ENCODE data around the gene SCRG1. TPM values are rescaled to one million over a fixed set of nuclear protein-coding genes. Genes with fewer than 3 reads are reported as not detected.

The SCRG1 gene
- polyA plus RNA-seq, 1 donor, result 1.0 TPM

DNA sequence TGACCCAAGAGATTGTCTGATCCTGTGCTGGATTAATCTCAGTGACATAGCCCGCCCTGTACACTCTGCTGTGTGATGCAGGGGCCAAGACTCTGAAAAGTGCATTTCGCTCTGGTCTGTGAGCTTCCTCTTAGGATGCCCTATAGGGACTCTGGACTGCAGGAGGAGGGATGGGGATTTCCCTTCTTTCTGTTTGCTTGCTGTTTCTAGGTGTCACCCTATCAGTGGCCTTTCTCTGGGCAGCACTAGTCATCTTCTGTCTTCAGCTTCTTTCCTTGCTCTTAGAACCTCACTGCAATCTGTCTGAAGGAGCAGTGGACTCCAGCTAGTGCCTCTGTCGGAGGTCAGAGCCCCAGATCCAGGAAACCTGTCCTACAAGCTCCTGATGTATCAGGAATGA, 34.5 kb upstream of the SCRG1 start:
- no CpG with 5 or more reads among the region's 3 CpGs for WGBS (ENCODE audit: insufficient coverage, low lambda C conversion rate)

DNA sequence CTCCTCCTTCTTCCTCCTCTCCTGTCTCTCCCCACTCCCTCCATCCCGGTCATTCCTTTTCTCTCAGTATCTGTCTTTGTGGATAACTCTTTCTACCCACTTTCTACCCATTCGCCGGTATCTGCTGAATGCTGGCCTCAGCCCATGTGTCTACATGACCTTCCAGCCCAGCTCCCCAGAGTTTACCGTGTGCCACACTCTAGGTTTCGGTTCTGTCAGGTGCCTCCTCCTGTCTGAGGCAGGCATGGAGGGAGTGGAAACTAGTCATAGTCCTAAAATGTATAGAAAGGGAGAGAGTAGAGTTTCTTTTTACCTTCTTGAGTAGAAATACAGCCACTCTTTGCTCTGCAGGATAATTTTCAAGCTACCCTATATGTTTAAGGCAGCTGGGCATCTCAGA, 33.5 kb upstream of the SCRG1 start:
- no peaks in the 10 kb centered on the region for H3K9me3 ChIP-seq (ENCODE audit: control insufficient read depth, low read depth, low read length)
- no peak for DNase-seq
- H3K27ac ChIP-seq (ENCODE audit: low read length), result no peak overlapping the region
- H3K27me3 ChIP-seq (ENCODE audit: control insufficient read depth, insufficient read depth, low read length), result no peaks in the 10 kb centered on the region
- H3K4me3 ChIP-seq (ENCODE audit: low read length), result no peak overlapping the region
- 100% methylated on average over 1 of the region's 5 CpGs for WGBS (ENCODE audit: insufficient coverage, low lambda C conversion rate)
- no peaks in the 10 kb centered on the region for H3K4me1 ChIP-seq (ENCODE audit: control insufficient read depth, insufficient read depth, low read length)
- no peaks in the 10 kb centered on the region for H3K36me3 ChIP-seq (ENCODE audit: control insufficient read depth, insufficient read depth, low read length)

More for the DNA sequence above, 34.5 kb upstream of the SCRG1 start:
- Histone ChIP-seq H3K4me1 (ENCODE audit: control insufficient read depth, insufficient read depth, low read length) (no peaks in the 10 kb centered on the region), H3K36me3 (ENCODE audit: control insufficient read depth, insufficient read depth, low read length) (no peaks in the 10 kb centered on the region), H3K27ac (ENCODE audit: low read length) (no peak overlapping the region), H3K4me3 (ENCODE audit: low read length) (no peak overlapping the region), H3K9me3 (ENCODE audit: control insufficient read depth, low read depth, low read length) (no peaks in the 10 kb centered on the region), H3K27me3 (ENCODE audit: control insufficient read depth, insufficient read depth, low read length) (no peaks in the 10 kb centered on the region)
- DNase-seq, result no peak

DNA sequence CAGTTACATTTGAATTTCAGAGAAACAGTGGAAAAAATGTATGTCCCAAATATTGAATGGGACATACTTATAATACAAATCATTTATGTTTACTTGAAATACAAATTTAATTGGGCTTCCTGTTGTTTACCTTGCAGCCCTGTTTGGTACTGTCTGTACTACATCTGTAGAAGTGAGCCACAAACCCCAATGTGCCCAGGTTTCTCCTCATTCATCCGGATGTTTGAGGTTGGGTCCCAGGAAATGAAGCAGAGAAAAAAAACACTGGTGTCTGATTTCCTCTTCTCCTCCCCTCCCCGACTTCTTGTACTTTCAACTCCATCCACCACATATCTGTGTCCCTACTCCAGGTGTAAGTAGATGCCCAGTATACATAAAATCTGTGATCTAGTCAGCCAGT, 27.1 kb upstream of the SCRG1 start:
- 100% methylated on average over 1 of the region's 2 CpGs for WGBS (ENCODE audit: insufficient coverage, low lambda C conversion rate)
- DNase-seq, result no peak
- Histone ChIP-seq H3K9me3 (ENCODE audit: control insufficient read depth, low read depth, low read length) (no peaks in the 10 kb centered on the region), H3K27ac (ENCODE audit: low read length) (no peak overlapping the region), H3K4me1 (ENCODE audit: control insufficient read depth, insufficient read depth, low read length) (no peaks in the 10 kb centered on the region), H3K27me3 (ENCODE audit: control insufficient read depth, insufficient read depth, low read length) (no peaks in the 10 kb centered on the region), H3K4me3 (ENCODE audit: low read length) (no peak overlapping the region), H3K36me3 (ENCODE audit: control insufficient read depth, insufficient read depth, low read length) (no peaks in the 10 kb centered on the region)

DNA sequence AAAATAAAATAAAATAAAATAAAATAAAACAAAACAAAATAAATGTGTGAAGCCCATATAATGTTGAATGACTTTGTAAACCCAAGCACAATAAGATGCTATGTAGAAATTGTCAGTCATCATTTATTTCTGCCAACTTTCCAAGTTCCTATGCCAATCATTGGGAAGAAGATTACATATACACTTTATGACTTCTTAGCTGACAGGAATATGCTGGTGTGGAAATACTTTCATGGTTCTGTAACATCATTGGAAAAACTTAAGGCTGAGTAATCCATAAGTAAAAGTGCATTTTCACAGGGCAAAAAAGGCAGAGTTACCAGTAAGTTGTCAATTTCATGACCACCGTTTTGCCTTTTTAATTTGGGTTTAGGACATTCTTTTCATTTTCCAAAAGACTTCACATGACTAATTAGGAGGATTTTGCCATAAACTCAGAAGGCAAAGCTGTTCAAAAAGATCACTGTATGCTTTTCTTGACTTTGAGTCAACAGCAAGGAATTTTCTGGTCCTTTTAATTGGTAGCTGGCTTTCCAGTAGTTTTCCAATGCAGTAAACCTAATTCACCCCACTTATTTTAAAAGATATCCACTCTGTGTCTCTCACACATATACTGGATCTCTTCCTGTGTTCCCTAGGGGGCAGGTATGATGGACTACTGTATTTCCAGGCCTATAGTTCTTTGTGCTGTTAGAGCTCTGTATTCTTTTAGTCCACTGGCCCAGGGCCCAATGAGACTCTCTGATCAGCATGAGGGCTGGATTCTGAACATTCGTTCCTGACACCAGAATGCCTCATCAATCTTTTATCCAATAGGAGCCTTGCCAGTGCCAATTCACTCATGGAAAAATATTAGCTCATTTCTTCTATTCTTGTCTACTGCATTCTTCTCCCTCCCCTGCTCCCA, 26.2 kb upstream of the SCRG1 start:
- no peak for DNase-seq
- no peaks in the 10 kb centered on the region for H3K36me3 ChIP-seq (ENCODE audit: control insufficient read depth, insufficient read depth, low read length)
- WGBS (ENCODE audit: insufficient coverage, low lambda C conversion rate), result no CpG with 5 or more reads among the region's 2 CpGs
- no peak overlapping the region for H3K4me3 ChIP-seq (ENCODE audit: low read length)
- H3K9me3 ChIP-seq (ENCODE audit: control insufficient read depth, low read depth, low read length), result no peaks in the 10 kb centered on the region
- H3K27ac ChIP-seq (ENCODE audit: low read length), result no peak overlapping the region
- H3K4me1 ChIP-seq (ENCODE audit: control insufficient read depth, insufficient read depth, low read length), result no peaks in the 10 kb centered on the region
- no peaks in the 10 kb centered on the region for H3K27me3 ChIP-seq (ENCODE audit: control insufficient read depth, insufficient read depth, low read length)

DNA sequence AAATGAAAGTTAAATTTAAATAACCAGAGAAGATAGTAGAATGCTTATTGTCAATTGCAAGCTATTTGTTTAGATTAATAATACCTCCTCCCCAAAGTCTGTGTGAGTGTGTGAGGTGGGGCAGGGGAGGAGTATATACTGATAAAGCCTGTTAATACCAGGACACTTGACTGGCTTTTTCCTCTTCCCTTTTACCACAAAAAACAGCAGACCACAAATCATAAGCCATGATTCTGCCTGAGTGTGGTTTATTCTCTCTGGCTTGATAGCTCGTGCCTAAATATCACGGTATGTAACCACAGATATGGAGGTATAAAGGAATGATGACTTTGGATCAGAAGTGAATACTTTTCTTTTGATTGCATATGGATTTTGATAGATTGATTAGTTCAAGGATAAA, 21.9 kb upstream of the SCRG1 start:
- WGBS (ENCODE audit: insufficient coverage, low lambda C conversion rate), result 100% methylated on average over 2 of the region's 2 CpGs
- H3K4me1 ChIP-seq (ENCODE audit: control insufficient read depth, insufficient read depth, low read length), result no peaks in the 10 kb centered on the region
- no peaks in the 10 kb centered on the region for H3K9me3 ChIP-seq (ENCODE audit: control insufficient read depth, low read depth, low read length)
- DNase-seq, result no peak
- H3K27ac ChIP-seq (ENCODE audit: low read length), result no peak overlapping the region
- H3K27me3 ChIP-seq (ENCODE audit: control insufficient read depth, insufficient read depth, low read length), result no peaks in the 10 kb centered on the region
- H3K4me3 ChIP-seq (ENCODE audit: low read length), result no peak overlapping the region
- H3K36me3 ChIP-seq (ENCODE audit: control insufficient read depth, insufficient read depth, low read length), result no peaks in the 10 kb centered on the region

DNA sequence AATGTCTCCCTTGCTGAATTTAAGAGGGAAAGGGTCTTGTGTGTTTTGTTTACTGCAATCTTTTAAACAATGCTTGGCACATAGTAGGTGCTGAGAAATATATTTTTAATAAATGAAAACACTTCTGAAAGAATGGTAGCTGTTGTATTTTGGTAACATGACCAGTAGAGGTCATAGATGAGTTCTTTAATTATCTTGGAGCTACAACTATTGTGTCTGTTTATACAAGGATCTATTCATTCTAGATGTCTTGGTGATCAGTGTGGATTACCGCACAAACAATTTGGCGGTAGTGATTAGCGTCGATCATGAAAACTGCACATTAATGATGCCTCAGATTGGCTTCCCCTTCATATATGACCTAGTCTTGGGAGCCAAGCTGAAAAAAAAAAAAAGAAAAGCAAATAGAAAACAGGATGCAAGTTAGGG, 21.4 kb upstream of the SCRG1 start:
- H3K4me1 ChIP-seq (ENCODE audit: control insufficient read depth, insufficient read depth, low read length), result no peaks in the 10 kb centered on the region
- no peaks in the 10 kb centered on the region for H3K27me3 ChIP-seq (ENCODE audit: control insufficient read depth, insufficient read depth, low read length)
- H3K4me3 ChIP-seq (ENCODE audit: low read length), result no peak overlapping the region
- H3K27ac ChIP-seq (ENCODE audit: low read length), result no peak overlapping the region
- H3K9me3 ChIP-seq (ENCODE audit: control insufficient read depth, low read depth, low read length), result no peaks in the 10 kb centered on the region
- no peaks in the 10 kb centered on the region for H3K36me3 ChIP-seq (ENCODE audit: control insufficient read depth, insufficient read depth, low read length)
- peak in 1 of 2 donors; percentile 33 for DNase-seq
- WGBS (ENCODE audit: insufficient coverage, low lambda C conversion rate), result no CpG with 5 or more reads among the region's 4 CpGs

DNA sequence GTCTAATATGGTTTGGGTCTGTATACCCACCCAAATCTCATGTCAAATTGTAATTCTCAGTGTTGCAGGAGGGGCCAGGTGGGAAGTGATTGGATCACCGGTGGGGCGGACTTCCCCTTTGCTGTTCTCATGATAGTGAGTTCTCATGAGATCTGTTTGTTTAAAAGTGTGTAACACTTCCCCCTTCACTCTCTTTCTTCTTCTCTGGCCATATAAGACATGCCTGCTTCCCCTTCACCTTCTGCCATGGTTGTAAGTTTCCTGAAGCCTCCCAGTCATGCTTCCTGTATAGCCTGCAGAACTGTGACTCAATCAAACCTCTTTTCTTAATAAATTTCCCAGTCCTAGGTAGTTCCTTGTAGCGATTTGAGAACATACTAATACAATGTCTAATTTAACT, 19.7 kb upstream of the SCRG1 start:
- no peaks in the 10 kb centered on the region for H3K9me3 ChIP-seq (ENCODE audit: control insufficient read depth, low read depth, low read length)
- H3K27me3 ChIP-seq (ENCODE audit: control insufficient read depth, insufficient read depth, low read length), result no peaks in the 10 kb centered on the region
- H3K4me3 ChIP-seq (ENCODE audit: low read length), result no peak overlapping the region
- WGBS (ENCODE audit: insufficient coverage, low lambda C conversion rate), result 80% methylated on average over 1 of the region's 3 CpGs
- H3K36me3 ChIP-seq (ENCODE audit: control insufficient read depth, insufficient read depth, low read length), result no peaks in the 10 kb centered on the region
- no peak overlapping the region for H3K27ac ChIP-seq (ENCODE audit: low read length)
- no peak for DNase-seq
- H3K4me1 ChIP-seq (ENCODE audit: control insufficient read depth, insufficient read depth, low read length), result no peaks in the 10 kb centered on the region

DNA sequence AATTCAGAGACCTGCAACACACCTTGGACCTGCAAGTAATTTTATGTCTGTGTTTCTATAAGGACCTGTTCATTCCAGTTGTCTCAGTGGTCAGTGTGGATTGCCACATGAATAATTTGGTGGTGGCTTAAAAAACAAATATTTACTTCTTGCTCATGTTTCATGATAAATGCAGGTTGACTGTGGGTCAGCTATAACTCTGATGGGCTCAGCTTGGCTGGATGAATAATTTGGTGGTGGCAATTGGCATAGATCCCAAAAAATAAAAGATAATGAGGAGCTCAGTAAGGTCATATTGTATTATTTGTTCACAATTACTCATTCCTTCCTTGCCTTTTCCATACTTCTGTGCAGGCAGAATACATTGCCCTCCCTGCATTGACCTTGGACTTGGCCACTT, 18.9 kb upstream of the SCRG1 start:
- Histone ChIP-seq H3K27me3 (ENCODE audit: control insufficient read depth, insufficient read depth, low read length) (no peaks in the 10 kb centered on the region), H3K27ac (ENCODE audit: low read length) (no peak overlapping the region), H3K4me3 (ENCODE audit: low read length) (no peak overlapping the region), H3K4me1 (ENCODE audit: control insufficient read depth, insufficient read depth, low read length) (no peaks in the 10 kb centered on the region), H3K9me3 (ENCODE audit: control insufficient read depth, low read depth, low read length) (no peaks in the 10 kb centered on the region), H3K36me3 (ENCODE audit: control insufficient read depth, insufficient read depth, low read length) (no peaks in the 10 kb centered on the region)
- no peak for DNase-seq

DNA sequence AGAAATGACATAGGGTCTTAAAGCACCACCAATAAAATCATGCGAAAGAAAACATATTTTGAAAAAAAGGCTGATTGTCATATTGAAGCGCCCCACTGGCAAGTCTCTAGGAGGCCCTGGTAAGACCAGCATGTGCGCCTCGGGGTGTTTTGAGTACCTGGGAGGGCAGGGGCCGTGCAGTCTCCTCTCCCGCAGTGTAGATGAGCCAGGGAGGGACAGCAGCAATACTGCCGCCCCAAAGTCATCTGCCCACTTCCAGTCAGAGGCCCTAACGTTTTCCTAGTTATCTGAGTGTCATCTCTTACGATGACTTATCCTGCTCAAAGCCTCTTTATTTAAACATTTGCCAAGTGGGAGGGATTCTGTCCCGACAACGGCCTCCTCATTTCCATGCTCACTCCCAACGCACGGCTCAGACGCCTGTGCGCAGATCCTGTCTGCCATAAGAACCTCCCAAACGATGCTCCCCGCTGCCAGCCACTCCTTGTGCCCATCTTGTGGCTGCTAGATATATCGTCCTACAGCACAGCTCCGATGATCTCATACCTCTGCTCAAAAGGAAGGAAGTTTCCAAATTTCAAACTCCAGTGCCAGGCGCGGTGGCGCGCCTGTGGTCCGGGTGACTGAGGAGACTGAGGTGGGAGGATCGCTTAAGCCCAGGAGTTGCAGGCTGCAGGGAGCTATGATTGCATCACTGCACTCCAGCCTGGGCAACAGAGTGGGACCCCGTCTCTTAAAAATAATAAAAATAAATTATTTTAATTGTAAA, 17.2 kb upstream of the SCRG1 start:
- Histone ChIP-seq H3K9me3 (ENCODE audit: control insufficient read depth, low read depth, low read length) (no peaks in the 10 kb centered on the region), H3K36me3 (ENCODE audit: control insufficient read depth, insufficient read depth, low read length) (no peaks in the 10 kb centered on the region), H3K4me3 (ENCODE audit: low read length) (no peak overlapping the region), H3K27ac (ENCODE audit: low read length) (no peak overlapping the region), H3K4me1 (ENCODE audit: control insufficient read depth, insufficient read depth, low read length) (no peaks in the 10 kb centered on the region), H3K27me3 (ENCODE audit: control insufficient read depth, insufficient read depth, low read length) (no peaks in the 10 kb centered on the region)
- DNase-seq, result no peak
- 77% methylated on average over 3 of the region's 26 CpGs for WGBS (ENCODE audit: insufficient coverage, low lambda C conversion rate)

DNA sequence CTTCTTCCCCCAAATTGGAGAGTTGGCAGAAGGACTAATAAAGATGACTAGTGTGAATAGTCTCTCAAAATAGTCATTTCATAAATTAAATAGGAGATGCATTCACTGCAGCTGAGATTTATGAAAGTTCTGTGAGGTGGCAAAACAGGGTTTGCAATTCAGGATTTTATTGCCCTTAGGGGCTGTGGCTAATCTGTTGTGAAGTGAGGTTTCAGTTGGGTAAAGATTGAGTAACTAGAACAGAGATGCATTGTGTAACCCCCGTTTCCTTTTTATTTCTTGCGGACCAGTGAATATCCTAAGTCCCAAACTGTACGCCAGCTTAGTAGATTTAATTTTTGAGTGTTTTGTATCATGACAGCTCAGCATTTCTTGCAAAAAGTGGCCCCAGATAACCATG, 16.2 kb upstream of the SCRG1 start:
- peak in 1 of 2 donors; percentile 4 for DNase-seq
- no peak overlapping the region for H3K27ac ChIP-seq (ENCODE audit: low read length)
- H3K9me3 ChIP-seq (ENCODE audit: control insufficient read depth, low read depth, low read length), result no peaks in the 10 kb centered on the region
- 50% methylated on average over 2 of the region's 3 CpGs for WGBS (ENCODE audit: insufficient coverage, low lambda C conversion rate)
- no peak overlapping the region for H3K4me3 ChIP-seq (ENCODE audit: low read length)
- H3K4me1 ChIP-seq (ENCODE audit: control insufficient read depth, insufficient read depth, low read length), result no peaks in the 10 kb centered on the region
- H3K36me3 ChIP-seq (ENCODE audit: control insufficient read depth, insufficient read depth, low read length), result no peaks in the 10 kb centered on the region
- no peaks in the 10 kb centered on the region for H3K27me3 ChIP-seq (ENCODE audit: control insufficient read depth, insufficient read depth, low read length)
